Measurements from ENCODE around the gene PLSCR4.
A peak's percentile ranks its signal among the peaks of the same experiment; 100 is the strongest.
"Not testable (repeated sequence)": the region's sequence is repeated elsewhere in the genome, so short reads cannot be mapped to it uniquely, and the experiment has no call there.

Gene PLSCR4, protein sequence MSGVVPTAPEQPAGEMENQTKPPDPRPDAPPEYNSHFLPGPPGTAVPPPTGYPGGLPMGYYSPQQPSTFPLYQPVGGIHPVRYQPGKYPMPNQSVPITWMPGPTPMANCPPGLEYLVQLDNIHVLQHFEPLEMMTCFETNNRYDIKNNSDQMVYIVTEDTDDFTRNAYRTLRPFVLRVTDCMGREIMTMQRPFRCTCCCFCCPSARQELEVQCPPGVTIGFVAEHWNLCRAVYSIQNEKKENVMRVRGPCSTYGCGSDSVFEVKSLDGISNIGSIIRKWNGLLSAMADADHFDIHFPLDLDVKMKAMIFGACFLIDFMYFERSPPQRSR

DNA sequence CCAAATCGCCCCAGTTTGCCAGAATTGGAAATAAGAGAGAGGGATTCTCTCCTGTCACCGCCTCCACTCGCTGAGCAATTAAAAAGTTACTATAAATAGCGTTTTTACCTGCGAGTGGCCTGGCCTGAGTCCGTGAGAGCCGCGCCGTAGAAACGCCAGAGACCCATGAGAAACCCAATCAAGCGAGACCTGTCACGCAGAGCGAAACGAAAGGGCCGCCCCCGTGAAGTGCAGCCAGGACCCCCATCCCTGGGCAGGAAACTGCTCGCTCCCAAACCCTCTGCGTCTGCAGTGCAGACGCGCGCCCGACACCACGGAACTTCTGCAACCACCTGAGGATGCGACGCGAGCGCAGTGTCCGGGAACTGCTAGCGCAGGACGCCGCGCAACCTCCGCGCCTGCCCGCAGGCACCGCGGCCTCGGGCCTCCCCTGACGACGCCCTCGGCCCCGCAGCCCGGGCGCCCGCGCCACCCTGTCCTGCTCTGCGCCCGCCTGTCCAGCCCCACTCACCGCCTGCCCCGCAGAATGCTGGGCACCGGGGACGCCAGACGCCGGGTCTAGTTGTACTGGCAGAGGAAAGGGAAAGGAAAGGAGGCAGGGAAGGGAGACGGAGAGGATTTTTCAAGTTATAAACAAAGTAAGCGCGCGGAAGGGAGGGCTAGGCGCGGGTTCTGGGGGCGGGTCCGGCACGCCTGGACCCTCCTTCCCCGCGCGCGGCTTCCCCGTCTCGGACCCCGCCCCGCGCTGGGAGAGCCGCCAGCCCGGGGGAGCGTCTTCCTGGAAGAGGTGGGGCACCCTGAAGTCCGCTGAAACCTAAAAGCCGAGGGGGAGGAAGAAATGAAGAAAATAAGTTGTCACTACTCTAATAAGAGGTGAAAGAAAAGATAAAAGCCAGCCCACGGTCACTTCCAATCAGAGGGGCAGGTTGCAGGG is at the start of gene PLSCR4:
TSS of gene PLSCR4 (minus strand) at position 657 of the 934 bp plus-strand sequence. CDS start 29,034 bp downstream, outside the sequence.
- DNase-seq (ENCODE audit: low read depth in 1 of 2, low spot score in 1 of 2) = peak; percentile 49 to 52
- TF ChIP-seq JUND (IDR thresholded peaks at IDR 0.05; ENCODE audit: low read depth) = no peak
- in situ Hi-C loops (cut with HindIII; ENCODE audit: low pct_unique_long_range_greater_than_20kb, low sequenced_read_pairs) = no loop called here

DNA sequence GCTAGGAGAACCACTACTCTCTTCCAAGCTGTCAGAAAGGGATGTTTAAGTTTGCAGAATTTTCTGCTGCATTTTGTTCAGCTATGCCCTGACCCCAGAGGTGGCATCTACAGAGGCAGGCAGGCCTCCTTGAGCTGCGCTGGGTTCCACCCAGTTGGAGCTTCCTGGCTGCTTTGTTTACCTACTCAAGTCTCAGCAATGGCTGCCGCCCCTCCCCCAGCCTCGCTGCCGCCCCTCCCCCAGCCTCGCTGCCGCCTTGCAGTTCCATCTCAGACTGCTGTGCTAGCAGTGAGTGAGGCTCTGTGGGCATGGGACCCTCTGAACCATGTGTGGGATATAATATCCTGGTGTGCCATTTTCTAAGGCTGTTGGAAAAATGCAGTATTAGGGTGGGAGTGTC is 42.5 kb upstream of the PLSCR4 start:
- DNase-seq (ENCODE audit: low read depth in 1 of 2, low spot score in 1 of 2); in situ Hi-C loops (cut with HindIII; ENCODE audit: low pct_unique_long_range_greater_than_20kb, low sequenced_read_pairs): not testable (repeated sequence)

DNA sequence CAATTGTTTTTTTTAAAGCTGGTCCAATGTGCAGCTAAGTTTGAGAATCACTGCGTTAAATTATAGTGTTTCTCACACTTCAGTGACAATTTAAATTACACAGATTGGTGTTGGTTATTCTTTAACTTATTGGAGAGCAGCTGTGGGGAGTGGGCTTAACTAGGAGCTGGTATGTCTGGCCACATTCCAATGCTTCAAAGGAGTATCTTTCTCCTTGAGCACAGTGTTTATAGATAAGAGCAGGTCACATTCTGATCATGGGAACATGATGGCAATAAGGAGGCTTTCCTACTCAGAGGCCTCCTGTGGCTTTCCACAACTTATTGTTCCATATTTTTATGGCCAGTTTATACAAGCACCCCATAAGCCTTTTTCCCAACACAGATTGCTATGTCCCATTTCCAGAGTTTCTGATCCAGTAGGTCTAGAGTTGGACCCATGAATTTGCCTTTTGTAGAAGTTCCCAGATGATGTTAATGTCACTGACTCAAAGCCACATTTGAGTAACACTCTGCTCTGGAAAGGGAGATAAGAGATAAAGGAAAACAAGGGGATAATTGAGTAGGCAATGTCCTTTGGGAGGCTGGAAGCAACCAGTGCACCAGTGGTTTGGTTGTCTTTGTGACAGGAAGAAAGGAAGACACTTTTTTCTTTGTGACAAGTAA is 33.0 kb upstream of the PLSCR4 start:
- in situ Hi-C loops (cut with HindIII; ENCODE audit: low pct_unique_long_range_greater_than_20kb, low sequenced_read_pairs) = no loop called here
- no peak for DNase-seq (ENCODE audit: low read depth in 1 of 2, low spot score in 1 of 2)
- no peak for TF ChIP-seq JUND (IDR thresholded peaks at IDR 0.05; ENCODE audit: low read depth)

DNA sequence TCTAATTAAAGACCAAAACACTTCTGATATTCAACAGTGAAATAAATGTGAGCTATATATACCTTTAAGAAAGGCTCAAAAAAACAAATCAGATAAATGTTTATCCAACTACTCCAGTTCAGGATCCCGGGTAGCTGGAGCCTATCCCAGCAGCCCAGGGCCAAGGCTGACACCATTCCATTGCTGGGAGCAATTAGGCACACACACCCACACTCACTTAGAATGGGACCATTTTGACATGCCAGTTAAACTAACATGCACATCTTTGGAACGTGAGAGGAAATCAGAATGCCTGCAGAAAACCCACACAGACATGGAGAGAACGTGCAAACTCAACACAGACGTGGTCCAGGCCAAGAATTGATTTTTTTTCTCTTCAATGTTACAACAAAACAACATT is 30.0 kb upstream of the PLSCR4 start:
- no peak for TF ChIP-seq JUND (IDR thresholded peaks at IDR 0.05; ENCODE audit: low read depth)
- DNase-seq (ENCODE audit: low read depth in 1 of 2, low spot score in 1 of 2) = no peak
- in situ Hi-C loops (cut with HindIII; ENCODE audit: low pct_unique_long_range_greater_than_20kb, low sequenced_read_pairs) = no loop called here

DNA sequence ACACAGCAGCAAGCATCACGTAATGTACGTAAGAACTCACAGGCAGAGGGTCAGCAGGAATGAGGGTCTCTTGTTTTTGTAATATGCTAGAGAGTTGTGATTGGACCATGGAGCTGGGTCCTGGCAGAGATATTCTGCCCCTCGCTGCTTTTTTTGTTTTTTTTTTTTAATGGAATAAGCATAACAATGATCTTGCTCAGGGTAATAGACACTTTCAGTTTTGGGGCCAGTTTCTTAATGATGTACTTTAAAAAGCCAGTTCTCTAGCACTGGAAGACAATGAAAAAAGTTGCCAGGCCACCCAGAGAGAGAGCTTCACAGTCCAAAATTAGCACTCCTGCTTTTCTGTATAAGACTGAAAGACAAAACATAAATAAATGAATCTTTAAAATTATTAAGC is 29.0 kb upstream of the PLSCR4 start:
- no peak for DNase-seq (ENCODE audit: low read depth in 1 of 2, low spot score in 1 of 2)
- no peak for TF ChIP-seq JUND (IDR thresholded peaks at IDR 0.05; ENCODE audit: low read depth)
- in situ Hi-C loops (cut with HindIII; ENCODE audit: low pct_unique_long_range_greater_than_20kb, low sequenced_read_pairs) = no loop called here

DNA sequence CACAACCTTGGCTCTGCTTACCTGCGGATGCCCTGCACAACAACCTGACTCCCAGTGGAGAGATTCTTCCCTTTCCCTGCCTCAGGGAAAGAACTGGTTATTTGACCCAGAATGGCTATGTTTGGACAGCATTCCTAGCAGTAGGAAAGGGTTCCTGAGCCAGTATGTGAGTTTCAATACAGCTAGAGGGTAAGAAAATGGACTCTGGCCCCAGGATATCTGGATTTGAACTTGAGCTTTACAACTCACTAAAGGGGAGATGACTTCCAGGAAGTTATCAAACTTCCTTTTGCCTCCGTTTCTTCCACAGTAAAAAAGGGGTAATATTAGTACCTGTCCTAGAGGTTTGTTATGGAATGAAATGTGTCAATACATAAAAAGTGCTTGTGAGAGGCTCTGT is 28.1 kb upstream of the PLSCR4 start:
- peak in 1 of 2 experiments; percentile 26 for DNase-seq (ENCODE audit: low read depth in 1 of 2, low spot score in 1 of 2)
- in situ Hi-C loops (cut with HindIII; ENCODE audit: low pct_unique_long_range_greater_than_20kb, low sequenced_read_pairs) = no loop called here

DNA sequence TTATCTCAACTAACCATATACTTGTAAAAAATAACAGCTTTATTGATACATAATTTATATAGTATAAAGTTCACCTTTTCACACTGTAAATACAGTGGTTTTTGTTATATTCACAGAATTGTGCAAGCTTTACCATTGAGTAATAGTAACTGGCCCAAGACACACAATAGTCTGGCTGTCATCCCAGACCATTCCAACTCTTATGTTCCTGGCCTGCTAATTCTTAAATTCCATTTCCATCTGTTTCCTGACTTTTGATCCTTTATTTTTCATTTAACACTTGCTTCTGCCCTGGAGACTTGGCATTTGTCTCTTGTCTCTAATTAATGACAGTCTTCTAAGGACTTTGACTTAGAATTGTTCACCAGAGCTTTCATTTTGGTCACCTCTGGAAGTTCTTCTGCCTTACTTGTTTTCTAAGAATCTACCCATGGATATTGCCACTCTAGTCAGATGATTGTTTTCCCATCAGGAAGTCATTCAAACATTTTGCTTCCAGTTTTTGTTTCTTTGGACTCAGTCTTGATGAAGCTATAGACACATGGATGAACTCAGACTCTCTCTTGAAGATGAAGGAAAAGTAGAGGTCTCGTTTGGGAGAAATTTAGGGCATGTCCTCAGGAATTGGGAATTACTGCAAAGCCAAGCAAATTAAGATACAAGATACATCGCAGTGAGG is 27.2 kb upstream of the PLSCR4 start:
- TF ChIP-seq JUND (IDR thresholded peaks at IDR 0.05; ENCODE audit: low read depth) = no peak
- DNase-seq (ENCODE audit: low read depth in 1 of 2, low spot score in 1 of 2) = peak in 1 of 2 experiments; percentile 13
- in situ Hi-C loops (cut with HindIII; ENCODE audit: low pct_unique_long_range_greater_than_20kb, low sequenced_read_pairs) = no loop called here

More for the DNA sequence above, 28.1 kb upstream of the PLSCR4 start:
- no peak for TF ChIP-seq JUND (IDR thresholded peaks at IDR 0.05; ENCODE audit: low read depth)

DNA sequence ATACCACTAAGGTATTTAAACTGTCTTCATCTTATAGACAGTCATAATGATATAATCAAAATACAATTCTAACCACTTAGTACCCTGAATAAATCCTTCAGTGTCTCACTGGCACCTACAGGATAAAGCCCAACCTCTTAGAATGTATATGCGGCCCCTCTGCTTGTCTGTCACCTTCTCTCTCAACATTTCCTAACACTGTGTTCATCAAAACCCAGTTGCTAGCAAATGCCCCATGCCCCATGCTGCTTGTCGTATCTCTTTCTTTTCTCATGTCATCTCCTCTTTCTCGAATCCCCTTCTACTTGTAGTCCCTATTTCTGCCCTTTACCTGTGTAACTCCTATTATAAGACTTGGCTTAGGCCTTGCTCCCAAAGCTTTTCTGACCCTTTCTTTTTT is 24.6 kb upstream of the PLSCR4 start:
- DNase-seq (ENCODE audit: low read depth in 1 of 2, low spot score in 1 of 2) = no peak

DNA sequence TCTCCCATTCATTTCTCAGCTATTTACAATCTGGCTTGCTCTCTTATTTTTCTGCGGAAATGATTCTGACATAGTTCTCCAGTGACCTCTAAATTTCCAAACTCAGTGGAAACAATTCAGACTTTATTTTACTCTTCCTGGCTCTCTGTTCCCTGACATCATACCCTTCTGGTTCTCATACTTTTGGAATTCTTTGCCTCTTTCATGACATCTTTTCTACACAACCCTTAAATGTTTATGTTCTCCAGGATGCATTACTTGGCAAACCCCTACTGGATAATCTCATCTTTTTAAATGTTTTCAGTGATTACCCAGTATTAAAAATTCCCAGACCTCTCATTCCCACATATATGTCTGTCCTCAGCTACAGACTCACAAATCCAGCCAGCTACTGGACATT is 23.9 kb upstream of the PLSCR4 start:
- no peak for DNase-seq (ENCODE audit: low read depth in 1 of 2, low spot score in 1 of 2)
- no peak for TF ChIP-seq JUND (IDR thresholded peaks at IDR 0.05; ENCODE audit: low read depth)
- in situ Hi-C loops (cut with HindIII; ENCODE audit: low pct_unique_long_range_greater_than_20kb, low sequenced_read_pairs) = no loop called here

More for the DNA sequence above, 24.6 kb upstream of the PLSCR4 start:
- in situ Hi-C loops (cut with HindIII; ENCODE audit: low pct_unique_long_range_greater_than_20kb, low sequenced_read_pairs) = no loop called here
- TF ChIP-seq JUND (IDR thresholded peaks at IDR 0.05; ENCODE audit: low read depth) = no peak

DNA sequence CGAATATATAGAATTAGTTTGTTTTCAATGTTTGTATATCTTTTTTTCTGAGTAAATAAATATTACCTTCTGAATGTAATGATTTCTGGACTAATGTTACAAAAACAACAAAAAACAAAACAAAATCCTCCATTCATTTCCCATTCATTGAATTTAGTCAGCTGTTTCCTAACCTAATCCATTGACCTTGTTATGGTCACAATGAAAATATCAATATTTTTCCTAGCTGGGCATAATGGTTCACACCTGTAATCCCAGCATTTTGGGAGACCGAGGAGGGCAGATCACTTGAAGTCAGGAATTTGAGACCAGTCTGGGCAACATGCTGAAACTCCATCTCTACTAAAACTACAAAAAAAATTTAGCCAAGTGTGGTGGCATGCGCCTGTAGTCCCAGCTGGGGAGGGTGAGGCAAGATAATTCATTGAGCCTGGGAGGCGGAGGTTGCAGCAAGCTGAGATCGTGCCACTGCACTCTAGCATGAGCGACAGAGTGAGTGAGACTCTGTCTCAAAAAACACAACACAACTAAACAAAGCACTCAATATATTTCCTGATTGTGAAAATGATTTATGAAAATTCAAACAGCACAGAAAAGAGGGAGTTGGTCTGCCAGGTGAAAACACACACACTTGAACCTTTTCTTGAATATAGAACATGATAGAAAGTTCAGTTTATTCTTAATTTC is 23.0 kb upstream of the PLSCR4 start:
- in situ Hi-C loops (cut with HindIII; ENCODE audit: low pct_unique_long_range_greater_than_20kb, low sequenced_read_pairs) = no loop called here
- no peak for DNase-seq (ENCODE audit: low read depth in 1 of 2, low spot score in 1 of 2)
- no peak for TF ChIP-seq JUND (IDR thresholded peaks at IDR 0.05; ENCODE audit: low read depth)

DNA sequence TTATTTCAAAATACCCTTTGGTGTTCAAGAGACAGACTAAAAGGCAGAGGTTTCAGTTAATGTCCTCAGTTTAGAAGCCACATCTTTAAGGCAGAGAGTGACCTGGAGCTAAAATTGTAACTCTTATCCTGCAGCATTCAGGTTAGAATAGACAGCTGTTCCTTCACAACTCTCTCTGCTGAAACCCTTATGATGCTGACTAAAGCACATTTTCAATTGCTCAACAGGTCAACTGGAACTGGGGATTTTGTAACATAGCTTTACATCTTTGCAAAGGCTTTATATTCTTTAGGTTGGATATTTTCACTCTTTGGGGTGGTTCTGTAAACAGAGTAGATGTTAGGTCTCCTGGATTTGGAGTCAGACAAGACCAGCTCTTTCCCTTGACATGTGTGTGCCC is 20.3 kb upstream of the PLSCR4 start:
- no peak for TF ChIP-seq JUND (IDR thresholded peaks at IDR 0.05; ENCODE audit: low read depth)
- DNase-seq (ENCODE audit: low read depth in 1 of 2, low spot score in 1 of 2) = no peak
- in situ Hi-C loops (cut with HindIII; ENCODE audit: low pct_unique_long_range_greater_than_20kb, low sequenced_read_pairs) = no loop called here

DNA sequence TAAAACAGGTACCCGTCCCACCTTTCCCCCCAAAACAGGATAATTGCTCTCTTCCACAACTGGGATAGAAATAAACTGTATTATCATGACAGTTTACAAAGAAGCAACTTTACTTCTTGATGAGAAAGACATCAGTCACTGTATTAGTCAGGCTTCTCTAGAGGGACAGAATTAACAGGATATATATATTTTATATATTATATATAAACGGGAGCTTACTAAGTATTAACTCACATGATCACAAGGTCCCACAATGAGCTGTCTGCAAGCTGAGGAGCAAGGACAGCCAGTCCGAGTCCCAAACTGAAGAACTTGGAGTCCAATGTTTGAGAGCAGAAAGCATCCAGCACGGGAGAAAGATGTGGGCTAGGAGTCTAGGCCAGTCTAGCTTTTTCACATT is 18.4 kb upstream of the PLSCR4 start:
- no peak for TF ChIP-seq JUND (IDR thresholded peaks at IDR 0.05; ENCODE audit: low read depth)
- DNase-seq (ENCODE audit: low read depth in 1 of 2, low spot score in 1 of 2) = no peak
- in situ Hi-C loops (cut with HindIII; ENCODE audit: low pct_unique_long_range_greater_than_20kb, low sequenced_read_pairs) = no loop called here
